COLO668 (cell line): ENCODE data around the gene ZNF418.

ENCODE experiments used
- DNase-seq: peaks from one replicate; lab custom pipeline; 2025; ENCODE audit not compliant: unreplicated experiment; lab: John Stamatoyannopoulos, UW

The ZNF418 gene

DNA sequence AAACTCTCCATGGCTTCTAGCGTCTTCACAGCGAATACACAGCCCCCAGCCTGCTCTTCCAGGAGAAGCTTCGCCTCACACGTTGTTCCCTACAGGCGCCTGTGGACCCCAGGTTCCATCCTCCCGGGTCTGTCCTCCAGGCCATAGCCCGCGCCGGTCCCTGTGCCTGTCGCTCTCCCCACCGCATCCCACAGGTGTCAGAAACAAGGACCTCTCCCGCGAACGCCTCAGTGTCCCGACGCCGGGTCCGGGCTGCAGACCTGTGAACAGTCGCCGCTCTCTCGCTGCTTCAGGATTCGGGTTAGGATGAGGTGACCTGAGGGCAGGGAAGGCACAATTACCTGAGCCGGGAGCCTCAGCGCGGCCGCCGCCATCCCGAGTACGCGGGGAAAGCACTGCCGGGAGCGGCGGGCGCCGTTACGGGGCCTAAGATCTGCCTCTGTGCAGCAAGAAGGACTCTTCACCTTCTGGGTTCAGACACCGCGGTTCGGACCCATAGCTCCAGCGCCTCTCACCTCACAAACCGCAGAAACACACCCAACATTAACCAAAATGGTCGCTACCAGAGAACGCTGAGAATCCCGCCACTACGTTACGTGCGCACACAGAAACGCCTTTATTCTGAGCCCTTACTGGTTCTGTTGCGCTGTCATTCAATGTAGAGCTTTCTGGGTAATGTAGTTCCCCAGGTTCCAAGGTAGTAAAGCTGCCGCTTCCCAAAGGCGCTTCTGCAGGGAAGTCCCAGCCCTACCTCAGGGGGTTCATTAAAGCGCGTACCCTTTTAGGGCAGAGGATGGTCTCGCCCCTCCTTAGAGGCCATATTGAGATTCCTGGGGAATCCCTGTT is at the start of gene ZNF418:
TSS of gene ZNF418 (minus strand) at position 583 of the 846 bp plus-strand sequence. CDS start 1,580 bp downstream, outside the sequence.
- DNase-seq, result peak; percentile 60

DNA sequence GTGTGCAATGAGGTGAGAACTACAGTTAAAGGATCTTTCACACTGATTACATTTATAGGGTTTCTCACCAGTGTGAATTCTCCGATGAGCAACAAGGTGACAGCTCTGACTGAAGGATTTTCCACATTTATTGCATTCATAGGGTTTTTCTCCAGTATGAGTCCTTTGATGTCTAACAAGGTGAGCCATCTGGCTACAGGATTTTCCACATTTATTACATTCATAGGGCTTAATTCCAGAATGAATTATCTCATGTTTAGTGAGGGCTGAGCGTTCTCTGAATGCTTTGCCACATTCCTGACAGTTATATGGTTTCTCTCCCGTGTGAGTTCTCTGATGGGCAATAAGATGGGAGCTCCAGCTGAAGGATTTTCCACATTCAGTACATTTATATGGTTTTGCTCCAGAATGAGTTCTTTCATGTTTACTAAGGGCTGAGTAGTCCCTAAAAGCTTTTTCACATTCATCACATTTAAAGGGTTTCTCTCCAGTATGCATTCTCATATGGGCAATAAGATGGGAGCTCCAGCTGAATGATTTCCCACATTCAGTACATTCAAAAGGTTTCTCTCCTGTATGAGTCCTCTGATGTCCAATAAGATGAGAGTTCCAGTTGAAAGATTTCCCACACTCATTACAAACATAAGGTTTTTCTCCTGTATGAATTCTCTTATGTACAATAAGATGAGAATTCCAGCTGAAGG is 43.5 kb upstream of the ZNF418 start:
- no peak for DNase-seq

DNA sequence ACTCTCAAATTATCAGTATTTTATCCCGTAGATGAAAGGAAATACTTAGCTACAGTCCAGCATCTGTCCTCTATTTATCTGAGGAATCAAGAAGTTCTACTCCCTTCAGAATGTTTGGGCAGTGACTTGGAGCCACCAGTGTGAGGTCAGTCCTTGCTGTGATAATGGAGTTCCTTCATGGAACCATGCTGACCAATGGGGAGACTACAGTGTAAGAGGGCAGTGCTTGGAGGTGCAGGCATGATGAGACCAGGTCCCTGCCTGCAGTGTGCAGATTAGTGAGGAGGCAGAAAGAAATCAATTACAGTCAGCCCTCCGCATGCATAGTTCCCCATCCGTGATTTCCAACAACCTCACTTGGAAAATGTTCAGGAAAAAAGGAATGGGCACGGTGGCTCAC is 39.2 kb upstream of the ZNF418 start, which contains the start of gene C19orf18:
TSS of gene C19orf18 (minus strand) at position 101 of the 400 bp plus-strand sequence. CDS start 102 bp downstream, outside the sequence.
- no peak for DNase-seq

DNA sequence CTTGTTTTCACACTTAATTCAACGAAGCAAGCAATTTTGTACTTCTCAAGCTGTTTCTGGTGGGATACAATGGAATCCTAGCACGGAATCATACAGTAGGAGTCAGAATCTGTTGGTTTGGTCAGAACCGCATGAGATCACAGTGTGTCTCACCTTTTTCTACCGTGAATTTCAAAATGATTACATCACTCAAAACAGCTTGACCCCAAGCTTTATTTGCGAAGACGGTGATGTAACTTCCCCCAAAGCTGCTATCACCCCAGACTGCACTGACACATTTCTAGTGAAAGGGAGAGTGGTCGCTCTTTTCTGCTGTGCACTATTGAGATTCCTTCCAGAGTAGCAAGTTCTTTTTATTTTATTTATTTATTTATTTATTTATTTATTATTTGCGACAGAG is 29.6 kb upstream of the ZNF418 start:
- no peak for DNase-seq

DNA sequence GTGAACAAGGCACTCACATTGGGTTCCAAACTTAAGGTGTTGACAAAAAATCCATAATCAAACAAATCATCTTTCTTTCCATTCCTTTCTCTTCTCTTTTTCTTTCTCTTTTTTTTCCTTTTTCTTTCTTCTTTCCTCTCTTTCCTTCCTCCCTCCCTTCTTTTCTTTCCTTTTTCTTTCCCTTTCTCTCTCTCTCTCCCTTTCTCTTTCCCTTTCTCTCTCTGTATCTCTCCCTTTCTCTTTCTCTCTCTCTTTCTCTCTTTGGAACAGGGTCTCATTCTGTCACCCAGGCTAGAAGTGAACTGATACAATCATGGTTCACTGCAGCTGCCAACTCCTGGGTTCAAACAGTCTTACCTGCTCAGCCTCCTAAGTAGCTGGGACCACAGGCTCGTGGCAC is 26.6 kb upstream of the ZNF418 start:
- DNase-seq, result no peak

DNA sequence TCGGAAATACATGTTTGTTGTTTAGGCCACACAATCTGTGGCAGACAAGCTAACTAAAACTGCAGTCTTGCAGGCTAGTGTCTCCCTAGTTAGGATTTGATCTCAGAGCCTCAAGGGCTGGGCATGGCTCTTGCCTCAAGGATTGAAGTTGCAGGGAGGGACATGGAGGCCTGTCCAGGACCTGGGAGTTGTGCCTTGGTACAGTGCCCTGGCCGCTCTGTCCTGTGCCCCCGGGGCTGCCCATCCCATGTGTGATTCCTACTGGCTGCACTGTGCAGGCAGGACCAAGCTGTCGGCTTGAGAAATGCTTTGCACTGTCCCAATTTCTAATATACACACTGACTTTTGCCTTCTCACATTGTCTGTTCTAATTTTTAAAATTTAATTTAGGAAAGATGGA is 19.8 kb upstream of the ZNF418 start:
- no peak for DNase-seq

DNA sequence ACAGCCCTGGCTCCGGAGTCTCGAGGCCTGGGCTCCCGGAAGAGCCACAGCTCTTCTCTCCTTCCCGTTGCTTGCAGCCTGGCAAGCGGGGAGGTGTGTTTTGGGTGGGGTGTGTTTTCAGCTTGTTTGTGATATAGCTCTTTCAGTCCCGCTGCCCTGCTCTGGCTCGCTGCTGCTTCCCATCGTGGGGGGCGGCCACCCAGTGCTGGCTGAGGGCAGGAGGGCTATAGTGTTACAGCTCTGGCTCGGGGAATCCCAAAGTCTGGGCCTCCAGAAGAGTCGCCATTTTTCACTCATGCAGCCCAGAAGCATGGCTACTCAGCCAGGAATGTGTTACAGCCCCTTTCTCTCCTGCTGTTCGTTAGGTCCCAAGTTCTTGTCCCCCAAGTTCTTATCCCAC is 14.5 kb upstream of the ZNF418 start:
- DNase-seq, result no peak

DNA sequence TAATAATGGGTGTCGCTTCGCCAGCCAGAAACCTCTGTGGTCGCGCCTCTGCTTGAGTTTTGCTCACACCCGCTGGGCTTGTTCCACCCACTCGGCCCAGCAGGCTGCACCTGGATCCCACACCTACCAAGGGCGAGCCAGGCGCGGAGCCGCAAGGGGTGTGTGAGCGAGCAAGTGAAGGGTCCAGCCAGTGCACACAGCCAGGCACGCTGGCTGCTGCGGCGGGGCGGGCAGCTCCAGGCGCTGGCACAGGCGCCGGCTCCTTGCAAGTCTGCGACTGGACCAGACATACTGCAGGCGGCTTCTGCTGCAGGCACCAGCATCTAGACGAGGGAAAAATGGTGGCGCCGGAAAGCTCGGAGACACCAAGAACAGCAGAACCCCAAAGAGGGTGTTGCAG is 14.1 kb upstream of the ZNF418 start:
- no peak for DNase-seq

DNA sequence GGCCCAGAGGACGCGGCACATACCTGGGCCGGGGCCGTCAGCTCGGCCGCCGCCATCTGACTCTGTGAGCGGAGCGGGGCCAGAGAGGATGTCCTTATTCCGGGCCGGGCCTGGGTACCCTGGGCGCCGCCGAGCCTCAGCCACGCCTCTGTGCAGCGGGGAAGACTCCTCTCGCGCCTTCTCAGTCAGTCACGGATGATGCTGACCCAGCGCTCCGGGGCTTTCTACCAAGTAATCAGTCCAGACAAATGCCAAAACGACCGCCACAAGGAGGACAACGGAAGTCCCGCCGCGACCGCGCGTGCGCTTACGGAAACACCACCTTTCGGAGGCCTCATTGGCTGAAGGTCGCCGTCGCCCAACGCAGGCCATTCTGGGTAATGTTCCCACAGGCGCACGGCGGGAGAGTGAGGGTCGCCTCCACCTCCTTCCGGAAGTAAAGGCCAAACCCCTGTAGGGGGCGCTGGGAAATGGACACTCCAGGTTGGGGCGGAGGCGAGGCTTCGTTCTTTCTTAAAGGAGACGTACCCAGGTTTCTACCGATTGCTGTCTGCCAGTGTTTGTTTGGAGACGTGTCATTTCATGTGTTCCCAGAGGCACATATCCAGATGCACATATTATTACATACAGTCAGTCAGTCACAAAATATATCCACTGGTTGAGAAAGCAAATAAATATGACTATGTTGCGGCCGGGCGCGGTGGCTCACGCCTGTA is 12.4 kb upstream of the ZNF418 start, which contains the start of gene ZNF256:
TSS of gene ZNF256 (minus strand) at position 288 of the 716 bp plus-strand sequence. CDS start at position 56, 232 bp downstream.
- peak; percentile 97 for DNase-seq

DNA sequence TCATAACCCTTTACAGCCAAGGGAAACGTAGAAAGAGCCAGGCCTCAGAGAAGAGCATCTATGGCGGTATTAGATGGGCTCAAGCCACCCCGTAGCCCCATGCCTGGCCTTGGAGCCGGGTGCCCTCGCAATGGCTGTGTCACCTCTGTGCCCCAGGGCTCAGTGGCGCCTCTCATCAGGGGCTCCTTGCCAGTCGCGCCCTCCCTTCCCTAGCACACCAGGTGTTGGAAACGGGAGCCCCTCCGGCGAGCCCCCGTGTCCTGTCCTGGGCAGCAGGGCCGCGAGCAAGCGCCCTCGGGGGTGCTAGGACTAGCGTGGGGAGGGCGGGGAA is 11.9 kb upstream of the ZNF418 start:
- no peak for DNase-seq

DNA sequence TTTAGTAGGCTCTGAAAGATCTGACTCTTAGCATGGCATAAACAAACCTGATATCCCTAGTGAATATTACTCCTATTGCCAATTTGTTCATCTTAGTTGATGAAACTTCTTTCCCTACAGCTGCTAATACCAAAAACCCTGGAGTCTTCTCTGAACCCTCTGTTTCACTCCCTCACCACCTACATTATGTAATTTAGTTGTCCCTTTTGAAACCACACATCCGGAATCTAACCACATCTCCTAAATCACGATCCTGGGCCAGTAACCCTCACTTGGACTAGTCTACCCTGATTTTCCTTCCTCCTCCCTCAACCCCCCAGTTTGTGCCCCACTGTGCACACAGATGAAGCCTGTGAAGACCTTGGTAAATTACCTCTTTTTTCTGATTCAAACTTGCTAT is 11.1 kb upstream of the ZNF418 start:
- no peak for DNase-seq

DNA sequence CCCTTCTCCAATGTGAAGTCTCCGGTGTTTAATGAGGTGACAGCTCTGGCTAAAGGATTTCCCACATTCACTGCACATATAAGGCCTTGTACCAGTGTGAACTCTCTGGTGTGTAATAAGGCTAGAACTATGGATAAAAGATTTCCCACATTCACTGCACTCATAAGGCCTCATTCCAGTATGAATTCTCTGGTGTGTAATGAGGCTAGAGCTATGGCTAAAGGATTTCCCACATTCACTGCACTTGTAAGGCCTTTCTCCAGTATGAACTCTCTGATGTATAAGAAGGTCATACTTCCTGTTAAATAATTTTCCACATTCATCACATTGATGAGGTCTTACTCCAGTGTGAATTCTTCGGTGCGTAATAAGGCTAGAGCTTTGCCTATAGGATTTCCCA is 6.4 kb upstream of the ZNF418 start:
- DNase-seq, result no peak

DNA sequence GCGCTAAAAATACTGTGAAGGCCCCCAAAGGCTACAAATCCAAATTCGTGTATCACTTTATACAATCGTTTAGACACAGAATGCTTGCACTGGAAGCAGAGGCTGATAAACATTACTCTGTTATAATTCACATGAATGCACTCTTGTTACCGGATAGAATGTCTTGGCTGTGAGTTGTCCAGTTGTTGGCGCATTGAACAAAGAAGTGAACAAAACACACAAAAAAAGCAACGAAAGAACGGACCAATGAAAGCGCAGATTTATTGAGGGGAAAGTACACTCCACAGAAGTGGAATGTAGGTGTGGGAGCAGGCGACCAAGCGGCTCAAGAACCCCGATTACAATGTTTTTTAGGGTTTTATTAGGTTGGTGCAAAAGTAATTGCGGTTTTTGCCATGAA is 529 bp upstream of the ZNF418 start:
- no peak for DNase-seq

DNA sequence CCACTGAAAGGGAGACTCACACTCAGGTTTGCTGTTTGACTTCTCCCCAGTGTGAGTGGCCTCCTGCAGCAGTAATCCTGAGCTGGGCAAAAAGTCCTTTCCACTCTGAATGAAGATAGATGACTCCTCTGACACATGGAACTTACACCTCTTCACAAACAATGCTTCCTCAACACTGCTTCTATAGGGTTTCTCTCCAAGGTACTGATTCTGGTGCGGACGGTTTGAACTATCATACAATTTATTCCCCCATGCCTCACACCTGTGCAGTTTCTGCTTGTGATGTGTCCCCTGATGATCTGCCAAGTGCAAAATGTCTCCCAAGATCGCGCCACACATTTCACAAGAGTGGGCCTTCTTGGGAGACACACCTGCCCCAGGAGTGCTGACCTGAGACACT is 7.6 kb downstream of the ZNF418 start:
- DNase-seq, result no peak

DNA sequence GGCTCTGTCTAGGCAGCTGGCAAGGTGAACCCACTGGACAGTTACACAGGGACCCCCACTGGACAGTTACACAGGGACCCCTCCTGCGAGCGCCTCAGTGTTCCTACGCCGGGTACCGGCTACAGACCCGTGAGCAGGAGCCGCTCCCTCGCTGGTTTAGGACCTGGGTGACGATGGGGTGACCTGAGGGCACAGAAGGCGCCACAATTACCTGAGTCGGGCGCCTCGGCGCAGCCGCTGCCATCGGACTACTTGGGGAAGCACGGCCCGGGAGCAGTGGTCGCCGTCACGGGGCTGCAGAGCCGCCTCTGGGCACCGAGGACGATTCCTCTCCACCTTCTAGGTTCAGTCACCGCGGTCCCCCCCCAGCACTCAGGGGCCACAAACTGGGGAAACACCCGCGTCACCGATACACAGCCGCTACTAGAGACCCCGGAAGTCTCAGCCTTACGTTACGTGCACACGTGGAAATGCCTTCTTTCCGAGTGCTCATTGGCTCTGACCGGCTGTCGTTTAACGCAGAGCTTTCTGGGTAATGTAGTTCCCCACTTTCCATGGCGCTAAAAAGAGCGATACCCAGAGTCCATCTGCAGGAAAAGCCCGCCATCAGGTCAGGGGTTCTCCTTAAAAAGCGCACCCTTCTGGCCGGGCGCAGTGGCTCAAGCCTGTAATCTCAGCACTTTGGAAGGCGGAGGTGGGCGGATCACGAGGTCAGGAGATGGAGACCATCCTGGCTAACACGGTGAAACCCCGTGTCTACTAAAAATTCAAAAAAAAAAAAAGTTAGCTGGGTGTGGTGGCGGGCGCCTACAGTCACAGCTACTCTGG is 18.8 kb downstream of the ZNF418 start, which contains the start of gene ZNF417:
TSS of gene ZNF417 (minus strand) at position 425 of the 828 bp plus-strand sequence. CDS start at position 244, 181 bp downstream.
- peak; percentile 87 for DNase-seq

DNA sequence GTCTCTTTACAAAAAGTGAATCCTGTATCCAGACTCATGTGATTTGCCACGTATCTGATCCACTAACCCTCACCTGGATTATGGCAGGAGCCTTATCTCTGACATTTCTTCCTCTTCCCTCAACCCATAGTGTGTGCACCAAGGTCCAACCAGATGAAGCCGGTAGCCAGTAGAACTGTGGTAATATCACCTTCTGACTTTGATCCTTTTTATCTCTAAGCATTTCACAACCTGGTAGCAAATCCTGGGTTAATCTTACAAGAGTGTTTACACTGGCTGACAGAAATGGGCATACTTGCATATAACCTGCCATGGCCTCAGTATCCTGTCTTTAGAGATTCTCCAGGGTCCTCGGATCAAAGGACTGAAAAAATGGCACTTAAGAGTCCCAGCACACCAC is 20.7 kb downstream of the ZNF418 start:
- no peak for DNase-seq

DNA sequence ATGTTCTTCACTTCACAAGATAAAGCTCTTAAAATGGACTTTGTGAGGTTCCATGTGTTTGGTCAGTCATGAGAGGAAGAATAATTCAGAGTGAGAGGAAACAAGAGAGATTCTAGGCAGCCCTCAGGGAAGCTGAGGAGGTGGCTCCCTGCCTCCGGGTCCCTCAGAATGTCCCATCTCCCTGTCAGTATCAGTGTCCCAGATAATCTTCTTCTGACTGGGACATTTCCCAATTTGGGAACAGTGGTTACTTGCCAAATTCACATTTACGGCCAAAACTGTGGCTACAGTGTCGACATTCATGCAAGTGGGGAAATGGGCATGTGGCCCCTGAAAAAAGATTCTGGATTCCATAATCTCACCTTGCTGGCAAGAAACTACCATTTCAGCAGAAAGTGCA is 27.8 kb downstream of the ZNF418 start:
- no peak for DNase-seq

DNA sequence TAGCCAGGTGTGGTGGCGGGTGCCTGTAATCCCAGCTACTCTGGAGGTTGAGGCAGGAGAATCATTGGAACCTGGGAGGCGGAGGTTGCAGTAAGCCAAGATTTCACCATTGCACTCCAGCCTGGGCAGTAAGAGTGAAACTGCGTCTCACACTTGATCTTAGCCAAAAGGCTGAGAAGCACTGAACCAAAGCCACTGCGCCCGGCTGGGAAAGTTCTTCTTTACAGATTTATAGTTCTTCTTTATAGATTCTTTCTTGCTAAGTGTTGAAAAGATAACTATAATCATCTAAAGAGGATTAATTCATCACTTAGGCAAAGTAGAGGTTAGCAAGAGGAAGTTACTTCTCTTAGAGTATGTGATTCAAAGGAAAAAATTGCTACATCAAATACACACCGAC is 29.9 kb downstream of the ZNF418 start:
- DNase-seq, result no peak

DNA sequence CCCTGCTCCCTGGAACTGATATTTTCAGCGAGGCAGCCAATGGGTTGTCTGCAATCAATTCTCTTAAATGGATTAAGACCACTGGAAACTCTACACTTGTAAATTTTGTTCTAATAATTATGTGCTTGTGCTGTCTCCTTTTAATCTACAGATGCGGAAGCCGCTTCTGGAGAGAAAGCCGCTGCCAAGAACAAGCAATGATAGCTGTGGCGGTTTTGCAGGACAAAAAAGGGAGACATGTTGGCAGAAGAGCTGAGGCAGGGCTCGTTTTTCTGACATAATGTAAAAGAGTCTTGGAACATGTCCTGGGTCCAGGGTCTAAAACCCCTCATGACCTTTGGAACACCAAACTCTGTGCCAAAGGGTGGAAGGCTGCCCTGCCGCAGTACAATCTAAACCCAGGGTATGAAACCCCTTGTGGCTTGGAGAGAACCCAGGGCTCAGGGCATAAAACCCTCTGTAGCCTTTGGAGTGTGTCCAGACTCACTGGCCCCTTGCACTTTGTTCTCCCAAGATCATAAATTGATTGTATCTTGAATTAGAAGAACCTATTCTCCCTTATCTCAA is 31.5 kb downstream of the ZNF418 start:
- DNase-seq, result no peak

DNA sequence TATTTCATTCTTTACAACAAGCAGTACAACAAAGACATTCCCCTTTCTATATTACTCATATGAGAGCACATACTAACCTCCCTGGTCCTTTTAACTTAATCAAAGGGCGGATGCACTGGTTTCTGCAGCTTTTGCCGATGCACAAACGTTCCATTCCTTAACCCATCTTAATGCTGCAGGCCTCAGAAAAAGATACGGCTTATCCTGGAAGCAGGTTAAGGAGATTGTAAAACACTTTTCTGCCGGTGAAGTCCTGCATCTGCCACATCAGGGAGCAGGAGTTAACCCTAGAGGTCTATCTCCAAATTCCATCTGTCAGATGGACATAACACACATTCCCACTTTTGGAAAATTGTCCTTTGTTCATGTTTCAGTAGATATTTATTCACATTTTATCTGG is 34.9 kb downstream of the ZNF418 start:
- DNase-seq, result no peak
